ENCODE measurements around the gene CDC42.

CDC42 gene

GRCh38 chr1:22075718-22076117, 23.2 kb downstream of the CDC42 start:
- peak overlapping the region in 8 of 11 experiments; percentile 25 to 68 (median 44); a peak in 14 of 22 replicates for H3K27ac ChIP-seq
- peak overlapping the region in 6 of 11 experiments; percentile 27 to 56 (median 44); a peak in 8 of 22 replicates for H3K9ac ChIP-seq
- H3K27me3 ChIP-seq = no peaks in the 10 kb centered on the region
- H4K20me1 ChIP-seq = peaks cover 100% of the 10 kb centered on the region in 11 experiments
- peaks cover 60 to 86% (median 72%) of the 10 kb centered on the region in 11 experiments for H3K36me3 ChIP-seq
- H3K4me3 ChIP-seq = peak overlapping the region in 6 of 10 experiments; percentile 14 to 50 (median 21); a peak in 5 of 20 replicates
- no peak for TF ChIP-seq Cebpa-rat (IDR thresholded peaks at IDR 0.05)
- peaks cover 32 to 94% (median 64%) of the 10 kb centered on the region in 10 experiments for H3K4me1 ChIP-seq
- peaks cover under 1 to 6% (median 5%) of the 10 kb centered on the region in 11 experiments; a peak in 18 of 22 replicates for H3K9me3 ChIP-seq (replicated peaks in 1 of 11)
- peak overlapping the region; percentile 45 to 89 (median 85) for H3K4me2 ChIP-seq

- Histone ChIP-seq H3K27me3 (no peaks in the 10 kb centered on the region), H3K9me3 (replicated peaks in 1 of 11) (no peaks in the 10 kb centered on the region), H3K4me3 (peak overlapping the region in 6 of 10 experiments; percentile 7 to 50 (median 21); a peak in 6 of 20 replicates), H4K20me1 (peaks cover 100% of the 10 kb centered on the region in 11 experiments), H3K9ac (peak overlapping the region in 5 of 11 experiments; percentile 14 to 53 (median 42); a peak in 6 of 22 replicates), H3K27ac (peak overlapping the region in 8 of 11 experiments; percentile 25 to 68 (median 44); a peak in 14 of 22 replicates), H3K4me1 (peaks cover 32 to 99% (median 64%) of the 10 kb centered on the region in 10 experiments), H3K36me3 (peaks cover 62 to 86% (median 72%) of the 10 kb centered on the region in 11 experiments), H3K4me2 (peak overlapping the region; percentile 45 to 89 (median 85); a peak in 20 of 22 replicates)
- no peak for TF ChIP-seq Cebpa-rat (IDR thresholded peaks at IDR 0.05)
These were observed 23.8 kb downstream of the CDC42 start for GRCh38 chr1:22076346-22076745.

- Histone ChIP-seq H3K4me3 (no peak overlapping the region), H3K27me3 (no peaks in the 10 kb centered on the region), H3K9ac (peak overlapping the region in 2 of 11 experiments; percentile 13 to 17; a peak in 1 of 22 replicates), H3K36me3 (peaks cover 64 to 86% (median 77%) of the 10 kb centered on the region in 11 experiments), H3K4me1 (peaks cover 32 to 85% (median 61%) of the 10 kb centered on the region in 10 experiments), H3K27ac (peak overlapping the region in 1 of 11 experiments; percentile 20; a peak in 1 of 22 replicates), H3K4me2 (peak overlapping the region in 3 of 11 experiments; percentile 18 to 87 (median 85); a peak in 6 of 22 replicates), H3K9me3 (replicated peaks in 1 of 11) (no peaks in the 10 kb centered on the region), H4K20me1 (peaks cover 99 to 100% (median 100%) of the 10 kb centered on the region in 11 experiments)
- no peak for TF ChIP-seq Cebpa-rat (IDR thresholded peaks at IDR 0.05)
These were observed 25.2 kb downstream of the CDC42 start for GRCh38 chr1:22077728-22078127.

- Histone ChIP-seq H3K27ac (no peak overlapping the region), H3K36me3 (peaks cover 66 to 86% (median 78%) of the 10 kb centered on the region in 11 experiments), H3K27me3 (no peaks in the 10 kb centered on the region), H3K4me2 (peak overlapping the region in 3 of 11 experiments; percentile 18 to 87 (median 85); a peak in 5 of 22 replicates), H4K20me1 (peaks cover 99 to 100% (median 100%) of the 10 kb centered on the region in 11 experiments), H3K4me1 (peaks cover 32 to 81% (median 60%) of the 10 kb centered on the region in 10 experiments), H3K9ac (peak overlapping the region in 2 of 11 experiments; percentile 13 to 17; a peak in 1 of 22 replicates), H3K9me3 (replicated peaks in 1 of 11) (no peaks in the 10 kb centered on the region), H3K4me3 (no peak overlapping the region)
- no peak for TF ChIP-seq Cebpa-rat (IDR thresholded peaks at IDR 0.05)
These were observed 25.6 kb downstream of the CDC42 start for GRCh38 chr1:22078133-22078532.

GRCh38 chr1:22080191-22080590, 27.7 kb downstream of the CDC42 start:
- Histone ChIP-seq H3K27me3 (no peaks in the 10 kb centered on the region), H3K9ac (no peak overlapping the region; a peak in 1 of 22 replicates), H3K27ac (no peak overlapping the region; a peak in 2 of 22 replicates), H3K4me2 (peak overlapping the region in 4 of 11 experiments; percentile 15 to 85 (median 58); a peak in 7 of 22 replicates), H3K4me3 (no peak overlapping the region), H3K4me1 (peaks cover 14 to 61% (median 39%) of the 10 kb centered on the region in 10 experiments), H3K9me3 (replicated peaks in 1 of 11) (no peaks in the 10 kb centered on the region), H3K36me3 (peaks cover 76 to 93% (median 89%) of the 10 kb centered on the region in 11 experiments), H4K20me1 (peaks cover 99 to 100% (median 100%) of the 10 kb centered on the region in 11 experiments)
- no peak for TF ChIP-seq Cebpa-rat (IDR thresholded peaks at IDR 0.05)

- H4K20me1 ChIP-seq = peaks cover 80 to 100% (median 95%) of the 10 kb centered on the region in 11 experiments
- peaks cover 77 to 91% (median 82%) of the 10 kb centered on the region in 11 experiments for H3K36me3 ChIP-seq
These were observed 35.8 kb downstream of the CDC42 start for GRCh38 chr1:22088331-22088730.

GRCh38 chr1:22089134-22089571, 36.6 kb downstream of the CDC42 start:
- Histone ChIP-seq H3K9me3 (replicated peaks in 1 of 11) (no peaks in the 10 kb centered on the region), H3K9ac (peak overlapping the region; percentile 40 to 64 (median 54); a peak in 20 of 22 replicates), H3K27me3 (no peaks in the 10 kb centered on the region), H3K4me1 (peaks cover 39 to 81% (median 66%) of the 10 kb centered on the region in 10 experiments), H3K4me2 (peak overlapping the region; percentile 71 to 87 (median 82)), H3K36me3 (peaks cover 76 to 91% (median 81%) of the 10 kb centered on the region in 11 experiments), H3K27ac (peak overlapping the region; percentile 32 to 60 (median 52); a peak in 18 of 22 replicates), H3K4me3 (peak overlapping the region in 8 of 10 experiments; percentile 1 to 44 (median 14); a peak in 8 of 20 replicates), H4K20me1 (peaks cover 77 to 100% (median 94%) of the 10 kb centered on the region in 11 experiments)
- TF ChIP-seq Cebpa-rat (IDR thresholded peaks at IDR 0.05) = no peak

More at GRCh38 chr1:22088331-22088730, 35.8 kb downstream of the CDC42 start:
- H3K9me3 ChIP-seq (replicated peaks in 1 of 11) = no peaks in the 10 kb centered on the region
- peak overlapping the region in 10 of 11 experiments; percentile 0 to 60 (median 53); a peak in 12 of 22 replicates for H3K27ac ChIP-seq
- H3K9ac ChIP-seq = peak overlapping the region in 3 of 11 experiments; percentile 56 to 64 (median 58); a peak in 3 of 22 replicates
- no peak overlapping the region for H3K4me3 ChIP-seq
- no peak for TF ChIP-seq Cebpa-rat (IDR thresholded peaks at IDR 0.05)
- peaks cover 39 to 77% (median 63%) of the 10 kb centered on the region in 10 experiments for H3K4me1 ChIP-seq
- peak overlapping the region; percentile 71 to 87 (median 82); a peak in 21 of 22 replicates for H3K4me2 ChIP-seq
- no peaks in the 10 kb centered on the region for H3K27me3 ChIP-seq

GRCh38 chr1:22089787-22090186, 37.3 kb downstream of the CDC42 start:
- Histone ChIP-seq H3K27ac (peak overlapping the region in 10 of 11 experiments; percentile 21 to 60 (median 53); a peak in 19 of 22 replicates), H3K4me3 (peak overlapping the region; percentile 1 to 44 (median 14); a peak in 11 of 20 replicates), H3K9me3 (replicated peaks in 1 of 11) (no peaks in the 10 kb centered on the region), H3K4me1 (peaks cover 39 to 81% (median 66%) of the 10 kb centered on the region in 10 experiments), H3K9ac (peak overlapping the region; percentile 40 to 64 (median 54)), H3K4me2 (peak overlapping the region; percentile 71 to 87 (median 82)), H4K20me1 (peaks cover 72 to 100% (median 92%) of the 10 kb centered on the region in 11 experiments), H3K27me3 (no peaks in the 10 kb centered on the region), H3K36me3 (peaks cover 74 to 91% (median 80%) of the 10 kb centered on the region in 11 experiments)
- TF ChIP-seq Cebpa-rat (IDR thresholded peaks at IDR 0.05) = no peak

Measured in BLaER1 treated with 17β-estradiol and CSF1 and Interleukin-3, amounts not matched to agents 10 nM and 100 nM (cell line).